HG02759 (cell line): Measurements from ENCODE around the gene KRT39.
"Not testable (repeated sequence)": the region's sequence is repeated elsewhere in the genome, so short reads cannot be mapped to it uniquely, and the experiment has no call there.

Source experiments
- ATAC-seq: cut with Tn5 transposase; IDR thresholded peaks from one replicate; pipeline ENCODE4 v1.9.1; 2021; ENCODE audit warnings: mild to moderate bottlenecking, moderate library complexity; ENCODE audit not compliant: unreplicated experiment

The KRT39 gene

GRCh38 chr17:40966848-40967247, at the start of gene KRT39:
TSS of gene KRT39 (minus strand) at chr17:40966948. CDS start at chr17:40966856, 92 bp downstream.
- ATAC-seq = no peak

GRCh38 chr17:41015454-41015853, 48.7 kb upstream of the KRT39 start:
- no peak for ATAC-seq

GRCh38 chr17:41013606-41014005, 46.9 kb upstream of the KRT39 start:
- no peak for ATAC-seq

DNA sequence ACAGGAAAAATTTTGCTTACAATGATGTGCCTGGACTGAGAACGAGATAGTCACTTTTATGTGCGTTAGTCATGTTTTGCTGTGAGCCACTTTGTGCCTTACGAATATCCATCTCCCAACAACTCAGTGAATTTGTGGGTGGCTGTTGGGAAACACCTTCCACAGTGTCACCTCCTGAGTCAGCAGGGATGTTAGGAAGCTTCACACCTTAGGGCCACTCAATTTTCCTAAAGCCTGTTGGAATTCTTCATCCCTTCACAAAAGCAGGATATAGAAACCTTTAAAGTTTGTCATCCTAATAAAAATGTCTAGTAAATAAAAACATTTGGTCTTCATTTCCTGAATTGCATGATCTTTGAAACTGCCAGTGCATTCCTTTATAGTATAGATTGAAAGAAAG, 46.4 kb upstream of the KRT39 start:
- ATAC-seq = no peak

- ATAC-seq = no peak
Measured at GRCh38 chr17:41012326-41013120, 45.8 kb upstream of the KRT39 start.

DNA sequence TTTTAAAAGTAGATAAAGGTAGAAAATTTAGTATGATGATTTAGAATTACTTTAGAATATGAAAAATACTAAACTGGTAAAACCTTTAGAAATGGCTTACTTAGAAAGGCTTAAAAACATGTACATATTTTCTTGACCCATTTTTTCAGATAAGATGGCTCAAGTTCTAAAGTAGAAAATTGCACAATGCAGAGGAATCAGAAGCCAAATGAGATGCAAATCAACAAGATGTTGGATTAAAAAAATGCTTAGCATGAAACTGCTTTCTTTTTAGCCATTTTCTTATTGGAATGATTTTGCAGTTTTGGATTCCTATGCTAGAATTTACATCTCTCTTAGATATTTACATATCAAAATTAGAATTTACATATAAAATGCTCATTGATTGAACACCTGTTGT, 43.7 kb upstream of the KRT39 start:
- ATAC-seq = no peak

- no peak for ATAC-seq
Measured at GRCh38 chr17:41009936-41010335, 43.2 kb upstream of the KRT39 start.

DNA sequence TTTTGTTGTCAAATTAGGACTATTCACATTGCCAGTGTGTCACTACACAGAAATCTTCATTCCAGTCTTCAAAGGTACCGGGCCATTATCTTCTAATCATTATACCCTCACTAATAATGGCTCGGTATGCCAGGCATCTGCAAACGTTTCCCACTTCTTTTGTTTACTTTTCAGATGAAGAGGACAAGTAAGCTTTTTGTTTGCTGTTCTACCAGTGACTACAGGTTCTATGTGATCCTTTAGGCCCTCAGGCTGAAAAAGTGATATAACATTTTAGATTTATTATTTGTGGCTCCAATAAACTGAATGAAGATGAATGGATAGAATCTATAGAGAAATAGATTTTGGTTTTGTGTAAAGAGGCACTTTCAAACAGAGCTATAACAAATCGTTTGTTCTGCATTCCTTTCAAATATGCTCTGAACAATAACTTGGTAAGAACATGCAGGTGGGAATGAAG, 42.6 kb upstream of the KRT39 start:
- ATAC-seq = no peak

DNA sequence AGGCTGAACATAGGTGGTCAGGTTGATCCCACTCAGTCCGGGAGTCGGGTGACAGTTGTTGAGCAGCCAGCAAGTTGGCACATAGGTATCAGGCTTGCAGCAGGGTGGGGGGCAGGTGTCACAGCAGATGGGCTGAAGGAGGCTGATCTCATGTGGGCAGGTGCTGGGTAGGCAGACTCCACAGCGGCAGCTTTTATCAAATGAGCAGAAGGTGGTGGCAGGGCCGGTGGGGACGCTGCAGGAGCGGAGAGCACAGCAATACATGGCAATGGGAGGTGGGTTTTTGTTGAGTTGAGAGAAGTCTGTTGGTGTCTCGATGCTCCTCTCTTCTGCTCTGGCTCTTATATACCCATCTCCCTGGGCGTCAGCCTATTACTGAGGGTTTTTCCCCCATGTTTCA, 42.1 kb upstream of the KRT39 start, which contains the start of gene KRTAP3-1:
KRTAP3-1 (minus strand) TSS at position 318 of the 400 bp plus-strand sequence; CDS start at position 264, 54 bp downstream.
- no peak for ATAC-seq

DNA sequence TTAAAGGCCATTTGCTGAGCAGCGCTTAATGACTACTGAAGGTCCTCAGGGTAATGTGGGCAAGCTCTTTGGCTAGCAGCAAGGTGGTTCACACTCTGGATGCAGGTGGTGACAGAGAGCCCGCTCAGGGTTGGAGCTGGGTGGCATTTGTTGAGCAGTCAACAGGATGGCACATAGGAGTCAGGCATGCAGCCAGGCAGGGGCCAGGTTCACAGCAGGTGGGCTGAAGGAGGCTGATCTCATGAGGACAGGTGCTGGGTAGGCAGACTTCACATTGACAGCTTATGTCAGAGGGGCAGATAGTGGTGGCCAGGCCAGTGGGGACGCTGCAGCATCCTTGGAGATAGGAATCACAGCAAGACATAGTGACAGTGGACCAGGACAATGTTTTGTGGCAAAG, 37.6 kb upstream of the KRT39 start:
- ATAC-seq = no peak

DNA sequence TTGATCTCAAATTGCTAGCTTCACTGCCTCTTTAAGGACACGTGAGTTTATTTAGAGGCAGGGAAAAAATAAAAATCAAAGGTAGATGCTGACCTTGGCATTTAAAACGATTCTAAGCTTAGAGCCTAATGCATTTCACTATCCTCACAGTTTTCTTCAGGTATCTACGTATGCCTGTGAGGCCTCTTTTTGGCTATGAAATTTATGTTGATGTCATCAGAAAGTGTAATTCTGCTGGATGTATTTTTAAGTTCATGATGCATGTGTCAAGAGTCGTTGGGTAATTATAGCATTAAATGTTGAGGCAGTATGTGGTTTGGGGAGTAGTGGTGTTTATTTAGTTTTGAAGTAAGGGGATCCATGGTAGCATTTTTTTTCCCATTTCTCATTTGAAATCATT, 37.2 kb upstream of the KRT39 start:
- no peak for ATAC-seq

DNA sequence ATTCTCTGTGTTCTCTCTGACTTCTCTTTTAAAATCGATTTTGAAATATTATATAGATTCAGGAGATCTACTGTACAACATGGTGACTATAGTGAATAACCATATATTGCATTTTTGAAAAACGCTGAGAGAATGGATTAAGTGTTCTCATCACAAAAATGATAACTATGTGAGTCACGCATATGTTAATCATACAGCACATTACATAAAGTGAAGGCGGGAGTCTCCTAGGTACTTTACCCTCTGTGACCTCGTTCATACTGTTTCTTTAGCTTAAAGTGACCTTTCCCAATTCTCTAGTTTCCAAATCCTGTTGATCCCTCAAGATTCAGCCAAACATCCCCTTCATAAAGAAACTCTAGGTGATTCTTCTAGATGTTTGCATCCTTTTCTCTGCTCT, 36.1 kb upstream of the KRT39 start:
- ATAC-seq = no peak

DNA sequence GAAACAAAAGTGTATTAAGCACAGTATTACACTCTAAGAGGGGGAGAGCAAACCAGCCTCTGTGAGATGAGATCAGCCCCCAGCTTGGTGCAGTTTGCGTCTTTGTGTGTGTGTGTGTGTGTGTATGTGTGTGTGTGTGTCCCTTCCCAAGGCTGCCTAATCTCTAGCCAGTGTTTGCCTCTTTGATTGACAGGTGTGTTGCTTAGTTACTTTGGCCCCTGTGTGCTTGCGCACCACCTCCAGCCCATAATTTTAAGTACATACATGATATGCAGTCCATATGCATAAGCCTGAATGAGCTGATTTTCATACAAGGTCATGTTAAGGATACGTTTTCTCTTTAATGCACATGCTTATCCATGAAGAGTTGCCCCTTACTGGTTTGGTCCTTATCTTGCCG, 35.0 kb upstream of the KRT39 start:
- no peak for ATAC-seq

- ATAC-seq = not testable (repeated sequence)
Measured at GRCh38 chr17:40999563-40999962, 32.8 kb upstream of the KRT39 start, which contains the start of gene KRTAP3-2. TSS of gene KRTAP3-2 (minus strand) at chr17:40999906. CDS start at chr17:40999853, 53 bp downstream.

DNA sequence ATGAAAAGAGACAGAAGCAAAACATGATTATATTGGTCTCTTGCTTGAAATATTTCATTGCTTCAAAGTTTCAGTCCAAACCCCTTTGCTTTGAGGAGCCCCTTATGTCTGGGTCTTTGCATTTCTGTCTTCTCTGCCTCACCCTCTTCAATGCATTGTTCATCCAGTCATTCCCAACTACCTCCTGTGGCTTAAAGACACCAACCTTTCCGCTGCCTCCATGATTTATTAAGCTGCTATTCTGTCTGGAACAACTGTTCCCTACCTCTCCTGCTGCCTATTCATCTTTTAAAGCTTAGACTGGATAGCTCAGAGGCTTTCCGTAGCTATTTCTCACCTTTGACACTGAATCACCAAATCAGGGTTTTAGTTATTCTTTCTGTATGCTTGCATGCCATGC, 30.6 kb upstream of the KRT39 start:
- ATAC-seq = no peak

DNA sequence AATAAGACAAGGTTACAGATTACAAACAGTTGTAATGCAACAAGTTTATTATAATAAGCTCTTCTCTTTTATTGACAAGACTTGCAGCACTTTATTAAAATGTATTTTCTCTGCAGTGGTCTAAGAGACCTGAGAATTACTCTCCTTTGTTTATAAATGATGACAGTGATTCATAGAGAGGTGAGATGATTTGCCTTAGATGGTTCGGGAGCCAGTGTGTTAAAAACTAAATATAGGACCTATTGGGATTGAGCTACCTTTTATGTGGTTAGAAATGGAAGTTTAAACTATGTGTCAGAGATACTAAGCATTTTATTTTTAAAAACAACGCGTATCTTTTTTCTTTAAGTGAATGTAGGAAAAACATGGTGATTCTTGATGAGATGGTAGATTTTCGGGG, 30.1 kb upstream of the KRT39 start:
- no peak for ATAC-seq

DNA sequence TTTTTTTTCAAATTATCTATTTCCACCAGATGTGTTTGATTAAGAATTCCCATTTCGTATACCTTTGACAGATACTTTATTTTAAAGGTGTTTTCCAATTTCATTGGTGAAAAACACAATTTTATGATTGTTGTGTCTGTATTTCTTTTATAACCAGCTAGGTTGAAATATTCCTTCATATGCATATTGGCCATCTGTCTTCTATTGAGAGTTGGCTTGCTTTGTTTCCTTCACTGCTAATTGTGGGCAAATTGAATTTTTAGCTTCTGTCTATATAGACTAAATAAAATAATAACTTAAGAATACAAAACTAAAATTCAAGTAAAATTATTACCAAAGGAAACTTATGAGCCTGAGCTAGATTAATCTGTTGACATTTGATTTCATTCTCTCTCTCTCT, 28.4 kb upstream of the KRT39 start:
- no peak for ATAC-seq

DNA sequence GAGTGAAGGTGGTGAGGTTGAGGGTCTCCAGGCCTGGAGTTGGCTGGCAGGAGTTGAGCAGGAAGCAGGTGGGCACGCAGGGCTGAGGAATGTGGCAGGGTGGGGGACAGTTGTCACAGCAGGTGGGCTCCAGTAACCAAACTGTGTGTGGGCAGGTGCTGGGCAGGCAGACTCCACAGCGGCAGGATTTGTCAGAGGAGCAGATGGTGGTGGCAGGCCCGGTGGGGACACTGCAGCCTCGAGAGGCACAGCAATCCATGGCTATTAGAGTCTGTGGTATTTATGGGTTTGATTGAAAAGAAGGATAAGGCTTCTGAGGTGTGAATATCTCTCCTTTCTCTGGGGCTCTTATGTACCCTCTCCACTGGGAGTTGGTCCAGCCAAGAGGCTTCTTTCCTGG, 27.1 kb upstream of the KRT39 start, which contains the start of gene KRTAP3-3:
KRTAP3-3 (minus strand) TSS at position 326 of the 400 bp plus-strand sequence; CDS start at position 259, 67 bp downstream.
- no peak for ATAC-seq

DNA sequence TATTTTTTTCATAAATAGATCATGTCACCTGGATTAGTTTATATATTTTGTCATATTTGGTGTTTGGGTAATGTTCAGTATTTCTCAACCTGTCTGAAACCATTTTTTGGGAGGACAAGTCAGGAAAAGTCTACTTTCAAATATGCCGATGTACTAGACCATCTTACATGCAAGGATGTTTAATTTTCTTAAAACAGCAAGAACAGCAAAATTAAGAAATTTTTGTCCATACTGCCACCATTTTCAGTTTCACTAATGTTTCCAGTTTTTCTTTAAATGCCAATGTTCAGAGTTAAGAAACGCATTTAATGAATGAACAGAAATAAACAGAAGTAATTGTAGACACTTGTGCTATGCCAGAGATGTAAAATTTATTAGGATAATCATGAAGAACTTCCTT, 26.3 kb upstream of the KRT39 start:
- ATAC-seq = no peak

GRCh38 chr17:40992666-40993065, 25.9 kb upstream of the KRT39 start:
- no peak for ATAC-seq

GRCh38 chr17:40986920-40987319, 20.2 kb upstream of the KRT39 start:
- no peak for ATAC-seq

- no peak for ATAC-seq
Measured at GRCh38 chr17:40984226-40984625, 17.5 kb upstream of the KRT39 start, which contains the start of gene KRT40. TSS of gene KRT40 (minus strand) at chr17:40984326. CDS start at chr17:40984273, 53 bp downstream.
